ENCODE data around the gene VAC14.

VAC14 gene

GRCh38 chr16:70664325-70665112, 136.4 kb downstream of the VAC14 start:
- TF ChIP-seq CTCF (conservative IDR thresholded peaks at IDR 0.05) = no peak

GRCh38 chr16:70663524-70664324, 137.2 kb downstream of the VAC14 start:
- no peak for TF ChIP-seq CTCF (conservative IDR thresholded peaks at IDR 0.05)
- H3K27ac ChIP-seq = no peak overlapping the region

More at GRCh38 chr16:70664325-70665112, 136.4 kb downstream of the VAC14 start:
- no peak overlapping the region for H3K27ac ChIP-seq

- no peak for TF ChIP-seq CTCF (conservative IDR thresholded peaks at IDR 0.05)
- no peak overlapping the region for H3K27ac ChIP-seq
These were observed 137.9 kb downstream of the VAC14 start for GRCh38 chr16:70662991-70663523.

GRCh38 chr16:70661918-70662641, 138.9 kb downstream of the VAC14 start:
- H3K27ac ChIP-seq = no peak overlapping the region

GRCh38 chr16:70661534-70661917, 139.4 kb downstream of the VAC14 start:
- TF ChIP-seq CTCF (conservative IDR thresholded peaks at IDR 0.05) = no peak
- H3K27ac ChIP-seq = no peak overlapping the region

More at GRCh38 chr16:70661918-70662641, 138.9 kb downstream of the VAC14 start:
- TF ChIP-seq CTCF (conservative IDR thresholded peaks at IDR 0.05) = no peak

GRCh38 chr16:70660672-70661350, 140.1 kb downstream of the VAC14 start:
- H3K27ac ChIP-seq = no peak overlapping the region
- TF ChIP-seq CTCF (conservative IDR thresholded peaks at IDR 0.05) = no peak
